Stimulated activated CD8-positive, alpha-beta memory T cell treated with anti-CD3 and anti-CD28 coated beads, Interleukin-12 subunit alpha, Interleukin-12 subunit beta, amount 100 ng/mL, for 1 hour (primary cell): ENCODE results near the gene NPNT.

Source experiments
- DNase-seq: peaks from one replicate; pipeline ENCODE4 v3.0.0-alpha.2; 2020; ENCODE audit warnings: low read depth

Gene NPNT

GRCh38 chr4:105917171-105917685 lies 22.0 kb downstream of the NPNT start:
- no peak for DNase-seq

- DNase-seq: no peak
These were observed 26.0 kb downstream of the NPNT start for GRCh38 chr4:105921301-105921700.

DNA sequence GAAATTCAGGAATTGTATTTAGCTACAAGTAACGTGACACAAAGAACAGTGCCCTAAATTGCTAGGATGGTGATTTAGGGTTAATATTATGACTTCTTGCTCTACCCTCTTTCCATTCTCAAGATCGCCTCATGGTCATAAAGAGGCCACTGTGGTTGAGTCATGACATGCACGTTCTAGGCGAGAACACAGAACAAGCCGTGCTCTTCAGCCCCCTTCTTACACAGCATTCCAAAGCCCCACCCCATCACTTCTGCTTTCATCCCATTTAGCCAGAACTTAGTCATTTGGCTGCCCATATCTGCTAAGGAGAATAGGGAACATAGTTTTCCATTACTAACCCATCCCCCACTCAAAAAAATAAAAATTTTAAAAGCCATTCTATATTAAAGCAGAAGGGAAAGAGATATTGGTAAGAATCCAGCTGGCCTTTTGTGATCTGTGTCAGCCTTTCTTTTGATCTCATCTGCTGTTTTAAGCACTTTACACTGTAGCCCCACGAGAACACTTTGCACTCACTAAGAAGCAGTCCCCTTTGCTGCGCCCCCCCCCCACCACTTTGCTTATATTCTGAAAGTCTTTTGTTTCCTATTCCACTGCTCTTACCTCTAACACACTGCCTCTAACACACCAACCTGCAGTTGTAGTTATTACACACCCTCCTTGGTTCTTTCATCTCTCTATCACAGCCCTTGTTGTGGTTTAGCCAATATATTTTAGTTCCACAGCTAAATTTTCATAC lies 28.4 kb downstream of the NPNT start:
- DNase-seq: no peak

DNA sequence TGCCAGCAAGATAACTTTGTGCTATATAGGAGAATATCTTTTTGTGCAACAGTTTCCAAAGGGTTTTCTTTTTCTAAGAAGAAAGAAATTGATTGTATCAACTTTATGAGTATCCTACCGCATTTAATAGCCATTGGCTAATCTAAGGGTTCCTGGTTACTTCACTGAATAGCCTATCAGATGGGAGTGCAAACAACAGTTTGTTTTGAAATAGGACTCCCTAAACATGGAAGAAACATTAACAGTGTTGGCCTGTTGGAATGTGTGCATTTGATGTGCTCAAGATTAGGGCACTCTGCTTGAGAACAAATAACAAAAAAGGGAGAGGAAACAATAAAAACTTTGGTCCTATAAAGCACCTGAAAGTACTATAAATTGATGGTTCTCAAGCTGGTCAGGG lies 29.1 kb downstream of the NPNT start:
- DNase-seq: no peak

- no peak for DNase-seq
These were observed 35.4 kb downstream of the NPNT start for GRCh38 chr4:105930698-105931097.

DNA sequence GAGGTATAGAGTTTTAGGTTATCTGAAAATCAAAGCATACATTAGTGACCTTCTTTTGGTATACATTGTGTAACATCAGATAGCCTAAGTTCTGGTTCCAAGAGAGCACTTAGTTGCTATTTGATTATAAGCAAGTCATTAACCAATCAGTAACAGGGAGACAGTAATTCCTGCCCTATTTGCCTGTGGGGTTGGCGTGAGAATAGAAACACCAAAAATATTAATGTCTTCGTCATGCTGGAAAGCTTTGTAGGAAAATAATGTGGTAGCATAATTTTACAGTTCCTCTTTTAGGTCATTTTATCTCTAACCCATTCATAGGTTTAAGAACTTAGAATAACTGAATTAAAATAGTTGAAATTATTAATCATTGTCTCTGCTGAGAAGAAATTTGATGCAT lies 37.8 kb downstream of the NPNT start:
- DNase-seq: no peak

- DNase-seq: no peak
These were observed 39.1 kb downstream of the NPNT start for GRCh38 chr4:105934386-105934785.

DNA sequence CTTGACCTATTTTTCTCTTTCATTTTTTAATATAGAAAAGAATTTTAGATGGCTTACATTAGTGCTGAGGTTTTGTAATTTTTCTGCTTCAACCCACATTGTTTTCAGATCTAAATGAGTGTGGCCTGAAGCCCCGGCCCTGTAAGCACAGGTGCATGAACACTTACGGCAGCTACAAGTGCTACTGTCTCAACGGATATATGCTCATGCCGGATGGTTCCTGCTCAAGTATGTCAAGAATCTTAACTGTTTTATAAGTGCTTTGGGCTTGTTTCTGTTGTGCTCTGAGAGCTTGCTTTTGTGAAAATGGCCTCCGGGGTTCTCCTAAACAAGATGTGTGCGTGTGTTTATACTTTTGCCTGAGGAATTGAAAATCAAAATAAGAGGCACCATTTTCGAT lies 41.6 kb downstream of the NPNT start:
- DNase-seq: no peak

GRCh38 chr4:105937759-105938158 lies 42.5 kb downstream of the NPNT start:
- DNase-seq: no peak

DNA sequence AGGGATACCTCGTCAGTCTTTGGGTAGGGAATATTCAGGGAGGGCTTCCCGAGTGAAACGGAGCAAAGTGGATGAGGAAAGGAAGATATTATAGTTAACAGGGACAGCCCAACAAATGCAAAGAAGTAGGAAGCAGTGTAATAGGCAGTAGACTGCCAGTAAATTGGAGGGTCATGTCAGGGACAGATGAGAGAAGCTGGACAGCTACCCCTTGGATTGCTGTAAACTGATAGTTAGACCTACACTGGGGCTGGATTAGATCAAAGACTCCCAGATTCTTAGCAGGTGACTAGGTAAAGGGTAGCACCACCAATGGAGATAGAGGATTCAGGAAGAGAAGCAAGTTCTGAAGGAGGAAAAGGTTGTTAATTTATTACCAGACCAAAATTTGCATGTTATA lies 48.0 kb downstream of the NPNT start:
- DNase-seq: no peak

- no peak for DNase-seq
These were observed 49.3 kb downstream of the NPNT start for GRCh38 chr4:105944540-105944939.

DNA sequence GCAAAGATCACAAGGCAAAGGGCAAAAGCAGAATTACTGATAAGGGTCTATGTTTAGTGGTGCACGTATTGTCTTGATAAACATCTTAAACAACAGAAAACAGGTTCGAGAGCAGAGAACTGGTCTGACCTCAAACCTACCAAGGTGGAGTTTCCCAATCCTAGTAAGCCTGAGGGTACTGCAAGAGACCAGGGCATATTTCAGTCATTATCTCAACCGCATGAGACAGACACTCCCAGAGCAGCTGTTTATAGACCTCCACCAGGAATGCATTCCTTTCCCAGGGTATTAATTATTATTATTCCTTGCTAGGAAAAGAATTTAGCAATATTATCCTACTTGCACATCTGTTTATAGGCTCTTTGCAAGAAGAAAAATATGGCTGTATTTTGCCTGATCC lies 51.5 kb downstream of the NPNT start:
- no peak for DNase-seq

GRCh38 chr4:105950701-105951100 lies 55.4 kb downstream of the NPNT start:
- DNase-seq: no peak

DNA sequence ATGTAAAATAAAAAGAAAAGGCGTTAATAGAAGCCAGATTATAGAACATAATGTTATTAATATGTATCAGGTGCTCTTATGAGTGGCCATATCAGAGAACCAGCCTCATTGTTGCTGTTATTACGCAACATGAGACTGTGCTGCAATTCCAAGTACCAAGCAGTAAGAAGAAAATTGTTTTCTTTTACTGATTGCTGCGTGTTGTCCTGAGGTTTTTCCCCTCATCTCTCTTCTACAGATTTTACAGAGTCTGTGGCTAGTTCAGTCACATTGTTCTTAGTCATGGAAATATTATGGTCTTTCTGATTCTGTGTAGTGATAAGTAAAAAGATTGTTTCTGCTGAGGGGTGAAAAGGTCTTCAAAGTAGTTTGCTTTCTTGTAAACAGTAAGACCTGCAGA lies 55.9 kb downstream of the NPNT start:
- DNase-seq: no peak

- DNase-seq: no peak
These were observed 57.3 kb downstream of the NPNT start for GRCh38 chr4:105952591-105952990.

GRCh38 chr4:105956569-105956968 lies 61.3 kb downstream of the NPNT start:
- no peak for DNase-seq

GRCh38 chr4:105957680-105958079 lies 62.4 kb downstream of the NPNT start:
- no peak for DNase-seq

GRCh38 chr4:105963461-105964400 lies 68.5 kb downstream of the NPNT start:
- DNase-seq: no peak

- DNase-seq: no peak
These were observed 70.0 kb downstream of the NPNT start for GRCh38 chr4:105965183-105965800.

GRCh38 chr4:105966051-105966450 lies 70.8 kb downstream of the NPNT start:
- no peak for DNase-seq

DNA sequence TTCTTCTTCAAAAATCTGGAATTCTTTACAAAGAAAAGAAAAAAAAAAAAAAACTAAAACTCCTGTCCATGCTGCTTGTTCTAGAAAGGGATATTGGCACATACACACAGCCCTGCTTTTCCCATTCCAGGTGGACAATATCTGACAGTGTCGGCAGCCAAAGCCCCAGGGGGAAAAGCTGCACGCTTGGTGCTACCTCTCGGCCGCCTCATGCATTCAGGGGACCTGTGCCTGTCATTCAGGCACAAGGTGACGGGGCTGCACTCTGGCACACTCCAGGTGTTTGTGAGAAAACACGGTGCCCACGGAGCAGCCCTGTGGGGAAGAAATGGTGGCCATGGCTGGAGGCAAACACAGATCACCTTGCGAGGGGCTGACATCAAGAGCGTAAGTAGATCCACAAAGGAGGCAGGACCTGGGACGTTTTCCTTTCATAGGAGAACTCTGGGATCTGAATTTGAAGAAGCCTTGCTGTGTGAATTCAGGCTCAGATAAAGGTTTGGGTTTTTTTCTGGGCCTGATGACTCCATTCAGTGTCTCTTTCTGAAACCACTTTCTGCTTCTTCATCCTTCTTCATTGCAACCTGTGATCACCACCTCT lies 71.9 kb downstream of the NPNT start:
- DNase-seq: no peak

GRCh38 chr4:105969575-105969974 lies 74.3 kb downstream of the NPNT start:
- no peak for DNase-seq
